C4-2B (cell line): Measurements from ENCODE around the gene TNS3.

Experiments
- H3K27ac ChIP-seq: fragments of 450-650 bp; 2 replicates; pipeline ENCODE4 v1.5.1; 2017
- CTCF ChIP-seq: fragments of 450-650 bp; conservative IDR thresholded peaks from 2 replicates; pipeline ENCODE4 v1.5.1; 2017; ENCODE audit warnings: mild to moderate bottlenecking
- ZFX ChIP-seq: fragments of 450-650 bp; IDR thresholded peaks from 2 replicates; pipeline ENCODE4 v1.6.1; 2017

TNS3 gene

GRCh38 chr7:47227762-47228177 lies 354.1 kb downstream of the TNS3 start:
- TF ChIP-seq CTCF (no peak), ZFX (no peak)
- no peak overlapping the region for H3K27ac ChIP-seq

- TF ChIP-seq ZFX (no peak), CTCF (no peak)
- H3K27ac ChIP-seq: no peak overlapping the region
Measured at GRCh38 chr7:47226696-47227095, 355.2 kb downstream of the TNS3 start.

- H3K27ac ChIP-seq: no peak overlapping the region
- TF ChIP-seq CTCF (no peak), ZFX (no peak)
Measured at GRCh38 chr7:47225387-47226131, 356.4 kb downstream of the TNS3 start.
